HG03066 (cell line): ENCODE measurements around the gene DNTTIP2.
"Not testable (repeated sequence)": the region's sequence is repeated elsewhere in the genome, so short reads cannot be mapped to it uniquely, and the experiment has no call there.

Experiments
- ATAC-seq: cut with Tn5 transposase; IDR thresholded peaks from one replicate; pipeline ENCODE4 v1.9.1; 2021; ENCODE audit warnings: low read depth; ENCODE audit not compliant: unreplicated experiment

Gene DNTTIP2

GRCh38 chr1:93842750-93843500 lies 36.1 kb downstream of the DNTTIP2 start:
- ATAC-seq = no peak

GRCh38 chr1:93841771-93842170 lies 37.2 kb downstream of the DNTTIP2 start:
- no peak for ATAC-seq

GRCh38 chr1:93840956-93841482 lies 38.0 kb downstream of the DNTTIP2 start:
- no peak for ATAC-seq

- ATAC-seq = no peak
These were observed 39.3 kb downstream of the DNTTIP2 start for GRCh38 chr1:93839753-93840152.

GRCh38 chr1:93839307-93839706 lies 39.7 kb downstream of the DNTTIP2 start:
- no peak for ATAC-seq

GRCh38 chr1:93837961-93838360 lies 41.0 kb downstream of the DNTTIP2 start:
- no peak for ATAC-seq

- ATAC-seq = not testable (repeated sequence)
These were observed 45.7 kb downstream of the DNTTIP2 start for GRCh38 chr1:93833293-93833692.

- no peak for ATAC-seq
These were observed 49.9 kb downstream of the DNTTIP2 start for GRCh38 chr1:93829061-93829460.

- no peak for ATAC-seq
These were observed 50.6 kb downstream of the DNTTIP2 start for GRCh38 chr1:93828367-93828755.

- no peak for ATAC-seq
These were observed 51.2 kb downstream of the DNTTIP2 start for GRCh38 chr1:93827633-93828366.

GRCh38 chr1:93827128-93827527 lies 51.9 kb downstream of the DNTTIP2 start:
- no peak for ATAC-seq

- no peak for ATAC-seq
These were observed 54.2 kb downstream of the DNTTIP2 start for GRCh38 chr1:93824834-93825233.

GRCh38 chr1:93822730-93823425 lies 56.1 kb downstream of the DNTTIP2 start:
- no peak for ATAC-seq

- no peak for ATAC-seq
These were observed 57.4 kb downstream of the DNTTIP2 start for GRCh38 chr1:93821423-93822144.

GRCh38 chr1:93820554-93821422 lies 58.2 kb downstream of the DNTTIP2 start:
- no peak for ATAC-seq

GRCh38 chr1:93818570-93818959 lies 60.4 kb downstream of the DNTTIP2 start:
- no peak for ATAC-seq

GRCh38 chr1:93817819-93818569 lies 61.0 kb downstream of the DNTTIP2 start:
- ATAC-seq = peak; percentile 48

GRCh38 chr1:93816970-93817678 lies 61.9 kb downstream of the DNTTIP2 start:
- no peak for ATAC-seq
